OCI-LY1 (cell line): ENCODE measurements around the gene FNBP1.
"Not testable (repeated sequence)": the region's sequence is repeated elsewhere in the genome, so short reads cannot be mapped to it uniquely, and the experiment has no call there.

Experiments
- H2AFZ ChIP-seq: fragments of 200-600 bp; sonication (generic), shearing (Covaris generic); 2 replicates; pipeline ENCODE4 v1.6.0; 2014; ENCODE audit warnings: antibody characterized with exemption, mild to moderate bottlenecking, low read length
- H3F3A ChIP-seq: fragments of 200-600 bp; sonication (generic), shearing (Covaris generic); 2 replicates; pipeline ENCODE4 v1.6.0; 2014; ENCODE audit warnings: mild to moderate bottlenecking, antibody characterized with exemption, low read length, moderate library complexity; ENCODE audit not compliant: insufficient read depth
- H3K27ac ChIP-seq: fragments of 200-600 bp; sonication (generic); 2 replicates; pipeline ENCODE4 v1.5.1; 2014; ENCODE audit warnings: low read length, mixed run types, mild to moderate bottlenecking, low read depth; ENCODE audit not compliant: poor library complexity, severe bottlenecking
- H3K27me3 ChIP-seq: fragments of 200-600 bp; sonication (generic); 2 replicates; pipeline ENCODE4 v1.6.0; 2014; ENCODE audit warnings: antibody characterized with exemption, mild to moderate bottlenecking, low read length, moderate library complexity; ENCODE audit not compliant: insufficient read depth
- H3K36me3 ChIP-seq: fragments of 200-600 bp; sonication (generic); 2 replicates; pipeline ENCODE4 v1.6.1; 2014; ENCODE audit warnings: mild to moderate bottlenecking, antibody characterized with exemption, low read length, moderate library complexity, mixed read lengths; ENCODE audit not compliant: insufficient read depth
- H3K4me1 ChIP-seq: fragments of 200-600 bp; sonication (generic); 2 replicates; pipeline ENCODE4 v1.5.1; 2014; ENCODE audit warnings: mild to moderate bottlenecking, low read length, moderate library complexity; ENCODE audit not compliant: insufficient read depth, severe bottlenecking
- H3K4me2 ChIP-seq: fragments of 200-600 bp; sonication (generic), shearing (Covaris generic); 2 replicates; pipeline ENCODE4 v1.6.1; 2014; ENCODE audit warnings: low read length
- H3K4me3 ChIP-seq: fragments of 200-600 bp; sonication (generic); 2 replicates; pipeline ENCODE4 v1.5.1; 2014; ENCODE audit warnings: low read length, low read depth, mild to moderate bottlenecking, mixed read lengths; ENCODE audit not compliant: poor library complexity, severe bottlenecking
- H3K79me2 ChIP-seq: fragments of 200-600 bp; shearing (Covaris generic); 2 replicates; pipeline ENCODE4 v1.6.1; 2016; ENCODE audit warnings: mixed run types, low read length, mixed read lengths; ENCODE audit not compliant: insufficient read depth
- H3K9ac ChIP-seq: fragments of 200-600 bp; sonication (generic), shearing (Covaris generic); 2 replicates; pipeline ENCODE4 v1.6.1; 2014; ENCODE audit warnings: mild to moderate bottlenecking, low read length, mixed read lengths
- H3K9me2 ChIP-seq: fragments of 200-600 bp; sonication (generic), shearing (Covaris generic); 2 replicates; pipeline ENCODE4 v1.6.1; 2014; ENCODE audit warnings: low read depth, mild to moderate bottlenecking, low read length, mixed read lengths
- H3K9me3 ChIP-seq: fragments of 200-600 bp; shearing (Covaris generic); 2 replicates; pipeline ENCODE4 v1.6.1; 2014; ENCODE audit warnings: low read length, mixed read lengths
- H4K20me1 ChIP-seq: fragments of 200-600 bp; sonication (generic), shearing (Covaris generic); 2 replicates; pipeline ENCODE4 v1.6.0; 2016; ENCODE audit warnings: mild to moderate bottlenecking, low read length; ENCODE audit not compliant: insufficient read depth
- EZH2 ChIP-seq: fragments of 200-600 bp; sonication (generic), shearing (Covaris generic); IDR thresholded peaks from 2 replicates; pipeline ENCODE4 v1.8.0; 2017; ENCODE audit warnings: borderline replicate concordance, mixed run types, mild to moderate bottlenecking, antibody characterized with exemption, low read length, moderate library complexity, mixed read lengths
- TF ChIP-seq, protein P1 (sequence below): fragments of 200-600 bp; sonication (generic), shearing (Covaris generic); IDR thresholded peaks from 2 replicates; pipeline ENCODE4 v1.5.1; 2017; ENCODE audit warnings: mild to moderate bottlenecking, antibody characterized with exemption, low read length, moderate library complexity, mixed read lengths

FNBP1 gene

DNA sequence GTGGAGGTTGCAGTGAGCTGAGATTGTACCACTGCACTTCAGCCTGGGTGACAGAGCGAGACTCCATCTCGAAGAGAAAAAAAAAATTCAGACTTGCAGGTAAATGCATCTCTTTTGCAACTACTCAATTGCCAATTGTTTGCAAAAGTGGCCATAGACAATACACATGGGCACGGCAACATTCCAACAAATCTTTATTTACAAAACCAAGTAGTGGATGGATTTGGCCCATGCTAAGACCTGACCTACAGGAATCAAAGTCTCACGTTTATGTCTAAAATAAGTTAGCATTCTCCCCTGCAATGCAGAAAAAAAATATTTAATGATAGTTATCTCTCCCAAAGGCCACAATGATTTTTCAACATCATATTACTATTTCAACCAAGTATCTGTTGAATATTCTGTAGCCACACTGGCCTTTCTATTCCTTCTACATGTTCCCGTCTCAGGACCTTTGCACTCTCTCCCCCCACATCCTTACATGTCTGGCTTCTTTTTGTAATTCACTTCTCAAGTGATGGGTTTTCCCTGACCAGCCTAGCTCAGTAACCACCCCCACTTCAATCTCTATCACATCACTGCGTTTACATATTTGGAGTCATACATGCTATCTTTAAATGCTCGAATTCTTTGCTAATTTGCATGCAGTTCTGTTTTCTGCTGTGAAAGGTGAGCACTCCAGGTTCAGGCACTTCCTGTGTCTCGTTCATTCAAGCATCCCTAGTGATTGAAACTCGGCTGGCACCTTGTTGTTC, 54.2 kb downstream of the FNBP1 start:
- H3K27ac ChIP-seq = peak overlapping the region; percentile 39
- no peaks in the 10 kb centered on the region for H3K79me2 ChIP-seq
- no peaks in the 10 kb centered on the region for H3K27me3 ChIP-seq
- H3K4me1 ChIP-seq = peaks cover 33% of the 10 kb centered on the region
- H4K20me1 ChIP-seq = no peaks in the 10 kb centered on the region
- no peaks in the 10 kb centered on the region for H3F3A ChIP-seq
- TF ChIP-seq EZH2 = no peak
- TF ChIP-seq, protein P1, sequence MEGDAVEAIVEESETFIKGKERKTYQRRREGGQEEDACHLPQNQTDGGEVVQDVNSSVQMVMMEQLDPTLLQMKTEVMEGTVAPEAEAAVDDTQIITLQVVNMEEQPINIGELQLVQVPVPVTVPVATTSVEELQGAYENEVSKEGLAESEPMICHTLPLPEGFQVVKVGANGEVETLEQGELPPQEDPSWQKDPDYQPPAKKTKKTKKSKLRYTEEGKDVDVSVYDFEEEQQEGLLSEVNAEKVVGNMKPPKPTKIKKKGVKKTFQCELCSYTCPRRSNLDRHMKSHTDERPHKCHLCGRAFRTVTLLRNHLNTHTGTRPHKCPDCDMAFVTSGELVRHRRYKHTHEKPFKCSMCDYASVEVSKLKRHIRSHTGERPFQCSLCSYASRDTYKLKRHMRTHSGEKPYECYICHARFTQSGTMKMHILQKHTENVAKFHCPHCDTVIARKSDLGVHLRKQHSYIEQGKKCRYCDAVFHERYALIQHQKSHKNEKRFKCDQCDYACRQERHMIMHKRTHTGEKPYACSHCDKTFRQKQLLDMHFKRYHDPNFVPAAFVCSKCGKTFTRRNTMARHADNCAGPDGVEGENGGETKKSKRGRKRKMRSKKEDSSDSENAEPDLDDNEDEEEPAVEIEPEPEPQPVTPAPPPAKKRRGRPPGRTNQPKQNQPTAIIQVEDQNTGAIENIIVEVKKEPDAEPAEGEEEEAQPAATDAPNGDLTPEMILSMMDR = no peak
- H3K9me3 ChIP-seq = no peaks in the 10 kb centered on the region
- no peak overlapping the region for H3K4me3 ChIP-seq
- no peaks in the 10 kb centered on the region for H3K9me2 ChIP-seq
- H3K9ac ChIP-seq = no peak overlapping the region
- H3K4me2 ChIP-seq = peak overlapping the region; percentile 34; the same call in 1 of the 2 replicates
- no peak overlapping the region for H2AFZ ChIP-seq
- H3K36me3 ChIP-seq = no peaks in the 10 kb centered on the region

DNA sequence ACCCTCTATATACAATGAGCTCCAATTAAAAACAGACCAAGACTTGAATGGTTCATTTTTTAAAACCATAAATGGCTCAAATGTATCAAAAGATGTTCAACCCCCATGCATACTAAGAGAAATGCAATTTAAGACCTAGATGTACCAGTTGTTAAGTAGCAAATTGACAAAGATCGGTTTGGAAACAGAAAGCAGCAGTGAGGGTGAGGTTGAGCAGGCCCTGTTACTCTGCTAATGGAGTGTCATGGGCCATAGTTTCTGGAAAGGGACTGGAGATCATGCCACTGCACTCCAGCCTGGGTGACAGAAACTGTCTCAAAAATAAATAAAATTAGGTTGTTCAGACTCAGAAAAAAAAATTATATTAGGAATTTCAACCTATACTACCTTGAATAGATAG, 55.0 kb downstream of the FNBP1 start:
- no peaks in the 10 kb centered on the region for H3K79me2 ChIP-seq
- no peaks in the 10 kb centered on the region for H4K20me1 ChIP-seq
- peaks cover 33% of the 10 kb centered on the region for H3K4me1 ChIP-seq
- no peak overlapping the region for H3K27ac ChIP-seq
- H3K4me3 ChIP-seq = no peak overlapping the region
- no peaks in the 10 kb centered on the region for H3F3A ChIP-seq
- H3K9ac ChIP-seq = no peak overlapping the region
- H3K36me3 ChIP-seq = no peaks in the 10 kb centered on the region
- H3K27me3 ChIP-seq = no peaks in the 10 kb centered on the region
- no peak overlapping the region for H2AFZ ChIP-seq
- no peaks in the 10 kb centered on the region for H3K9me3 ChIP-seq
- H3K9me2 ChIP-seq = no peaks in the 10 kb centered on the region
- TF ChIP-seq, protein P1 = no peak
- TF ChIP-seq EZH2 = no peak
- no peak overlapping the region for H3K4me2 ChIP-seq

- Histone ChIP-seq H3K9me2 (no peaks in the 10 kb centered on the region), H3K27me3 (no peaks in the 10 kb centered on the region), H3K4me1 (peaks cover 30% of the 10 kb centered on the region), H3K27ac (no peak overlapping the region), H4K20me1 (no peaks in the 10 kb centered on the region), H3K36me3 (no peaks in the 10 kb centered on the region), H2AFZ (no peak overlapping the region), H3K79me2 (no peaks in the 10 kb centered on the region), H3K4me2 (no peak overlapping the region), H3K9ac (no peak overlapping the region), H3K9me3 (no peaks in the 10 kb centered on the region), H3F3A (no peaks in the 10 kb centered on the region), H3K4me3 (no peak overlapping the region)
- TF ChIP-seq, protein P1 = no peak
Observed at GRCh38 chr9:129987047-129987446, 55.9 kb downstream of the FNBP1 start.

- H4K20me1 ChIP-seq, H3K79me2 ChIP-seq, H3K9me2 ChIP-seq, H2AFZ ChIP-seq, H3K9ac ChIP-seq, H3F3A ChIP-seq, H3K9me3 ChIP-seq, H3K4me2 ChIP-seq, H3K4me3 ChIP-seq, H3K27me3 ChIP-seq, H3K27ac ChIP-seq, H3K36me3 ChIP-seq: not testable (repeated sequence)
- H3K4me1 ChIP-seq = peaks cover 15% of the 10 kb centered on the region
Observed at GRCh38 chr9:129984589-129984988, 58.4 kb downstream of the FNBP1 start.
